ENCODE measurements around the gene LURAP1L. TPM values are rescaled to one million over a fixed set of nuclear protein-coding genes. Genes with fewer than 3 reads are reported as not detected.
"Not testable (repeated sequence)": the region's sequence is repeated elsewhere in the genome, so short reads cannot be mapped to it uniquely, and the experiment has no call there.

Gene LURAP1L
- total RNA-seq, 1 donor from 2014 or later: 21.3 TPM

- no peak for DNase-seq
Observed at GRCh38 chr9:12859704-12860251, 85.0 kb downstream of the LURAP1L start.

GRCh38 chr9:12860998-12861397 lies 86.2 kb downstream of the LURAP1L start:
- DNase-seq: no peak

GRCh38 chr9:12862611-12863410 lies 88.0 kb downstream of the LURAP1L start:
- peak; percentile 31 for DNase-seq

- no peak for DNase-seq
Observed at GRCh38 chr9:12863618-12864017, 88.8 kb downstream of the LURAP1L start.

- not testable (repeated sequence) for DNase-seq
Observed at GRCh38 chr9:12865380-12865779, 90.6 kb downstream of the LURAP1L start.

Small RNA genes lying within 50 kb of the gene (small RNA-seq; reads per million reads assigned to genes)
- gene RN7SL849P (ENCODE audit: low replicate concordance): not detected

Other genes starting within 250 kb of the LURAP1L start
- 73.9 TPM for gene TYRP1, start 81.6 kb upstream of the LURAP1L start, total RNA-seq